Measurements from ENCODE around the gene R3HDM2. TPM values are rescaled to one million over a fixed set of nuclear protein-coding genes. Genes with fewer than 3 reads are reported as not detected.

The R3HDM2 gene
- total and polyA plus RNA-seq, 2 of the 13 experiments (the other 11 are each of a cell fraction or from before 2014, with no cell fraction given): 11.1 to 23.5 TPM

DNA sequence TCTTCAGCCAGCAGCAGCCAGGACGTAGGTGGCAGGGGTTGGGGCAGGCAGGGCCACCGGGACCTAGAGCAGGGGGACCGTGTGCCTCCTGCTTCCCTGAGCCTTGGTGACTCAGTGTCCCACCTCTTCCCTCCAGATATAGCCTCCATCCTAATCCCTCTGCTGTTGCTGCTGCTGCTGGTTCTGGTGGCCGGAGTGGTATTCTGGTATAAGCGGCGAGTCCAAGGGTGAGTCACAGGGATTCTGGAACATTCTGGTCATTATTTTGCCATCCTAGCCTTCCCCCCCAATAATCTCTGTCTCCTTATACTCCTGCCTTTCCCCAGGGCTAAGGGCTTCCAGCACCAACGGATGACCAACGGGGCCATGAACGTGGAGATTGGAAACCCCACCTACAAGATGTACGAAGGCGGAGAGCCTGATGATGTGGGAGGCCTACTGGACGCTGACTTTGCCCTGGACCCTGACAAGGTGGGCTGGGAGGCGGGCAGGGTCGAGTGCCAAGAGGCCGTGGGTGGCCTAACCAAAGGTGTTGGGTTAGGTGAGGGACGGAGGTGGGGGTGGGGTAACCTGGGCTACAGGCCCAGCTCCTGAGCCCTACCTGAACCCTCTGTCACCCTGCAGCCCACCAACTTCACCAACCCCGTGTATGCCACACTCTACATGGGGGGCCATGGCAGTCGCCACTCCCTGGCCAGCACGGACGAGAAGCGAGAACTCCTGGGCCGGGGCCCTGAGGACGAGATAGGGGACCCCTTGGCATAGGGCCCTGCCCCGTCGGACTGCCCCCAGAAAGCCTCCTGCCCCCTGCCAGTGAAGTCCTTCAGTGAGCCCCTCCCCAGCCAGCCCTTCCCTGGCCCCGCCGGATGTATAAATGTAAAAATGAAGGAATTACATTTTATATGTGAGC, 218.8 kb downstream of the R3HDM2 start:
- BruUV-seq (replicated peaks): TSS peak; percentile 46
- no peaks in the 10 kb centered on the region for H3K79me2 ChIP-seq (ENCODE audit: insufficient read depth, low read length)
- ATAC-seq (no peak), DNase-seq (ENCODE audit: low spot score) (no peak), FAIRE-seq (no peak)
- H4K20me1 ChIP-seq (ENCODE audit: insufficient read depth, low read length): peaks cover 9% of the 10 kb centered on the region; the same call in 1 of the 2 replicates
- H3K9me3 ChIP-seq (ENCODE audit: low read length): no peaks in the 10 kb centered on the region
- no peak overlapping the region for H3K9ac ChIP-seq (ENCODE audit: insufficient read depth, low read depth, low read length)
- peaks cover 29% of the 10 kb centered on the region for H3K4me1 ChIP-seq (ENCODE audit: insufficient read depth, low read length)
- in situ Hi-C loops (cut with HindIII; ENCODE audit: extremely low pct_ligation_motif_present, low pct_unique_long_range_greater_than_20kb) (no loop called here), intact Hi-C loops (cut with micrococcal nuclease; ENCODE audit: unreplicated experiment) (no loop called here)
- no peak overlapping the region for H3K4me3 ChIP-seq (replicated peaks in 1 of 3; ENCODE audit: insufficient read depth in 1 of 3, low read depth in 2 of 3, low read length in 3 of 3)
- H3K4me2 ChIP-seq (ENCODE audit: low read depth, low read length): no peak overlapping the region
- H3K27me3 ChIP-seq (ENCODE audit: control insufficient read depth in 1 of 2, insufficient read depth in 2 of 2, low read length in 2 of 2): peaks cover 5 to 21% of the 10 kb centered on the region in 2 experiments
- peaks cover 27 to 50% of the 10 kb centered on the region in 2 experiments; a peak in 4 of 5 replicates for H3K36me3 ChIP-seq (replicated peaks in 1 of 2; ENCODE audit: control insufficient read depth in 1 of 2, insufficient read depth in 2 of 2, low read length in 2 of 2)
- no peak overlapping the region for H3K27ac ChIP-seq (ENCODE audit: extremely low read length, insufficient read depth, low read length)
- H2AFZ ChIP-seq (ENCODE audit: low read length): no peak overlapping the region
- WGBS (ENCODE audit: low lambda C conversion rate): 96% methylated on average over 20 of the region's 27 CpGs
- ChIA-PET CTCF (ENCODE audit: low intra/inter-chr PET ratio, low total read pairs) (interaction anchor here (9.8 kb wide), 1 partner anchor 28 kb away, joined by 308 read pairs; a partner anchor contains a TSS), POLR2A (interaction anchor here (2.6 kb wide), 1 partner anchor 18 kb away, joined by 14 read pairs; the partner anchor contains the start of gene SHMT2)
- TF ChIP-seq ZNF557 (CRISPR knock-in tag; IDR thresholded peaks at IDR 0.05) (no peak), GFI1 (CRISPR knock-in tag; IDR thresholded peaks at IDR 0.05; ENCODE audit: borderline replicate concordance) (no peak), AGO2 (optimal IDR thresholded peaks at IDR 0.05; ENCODE audit: low read depth, low read length) (peak; percentile 20)

DNA sequence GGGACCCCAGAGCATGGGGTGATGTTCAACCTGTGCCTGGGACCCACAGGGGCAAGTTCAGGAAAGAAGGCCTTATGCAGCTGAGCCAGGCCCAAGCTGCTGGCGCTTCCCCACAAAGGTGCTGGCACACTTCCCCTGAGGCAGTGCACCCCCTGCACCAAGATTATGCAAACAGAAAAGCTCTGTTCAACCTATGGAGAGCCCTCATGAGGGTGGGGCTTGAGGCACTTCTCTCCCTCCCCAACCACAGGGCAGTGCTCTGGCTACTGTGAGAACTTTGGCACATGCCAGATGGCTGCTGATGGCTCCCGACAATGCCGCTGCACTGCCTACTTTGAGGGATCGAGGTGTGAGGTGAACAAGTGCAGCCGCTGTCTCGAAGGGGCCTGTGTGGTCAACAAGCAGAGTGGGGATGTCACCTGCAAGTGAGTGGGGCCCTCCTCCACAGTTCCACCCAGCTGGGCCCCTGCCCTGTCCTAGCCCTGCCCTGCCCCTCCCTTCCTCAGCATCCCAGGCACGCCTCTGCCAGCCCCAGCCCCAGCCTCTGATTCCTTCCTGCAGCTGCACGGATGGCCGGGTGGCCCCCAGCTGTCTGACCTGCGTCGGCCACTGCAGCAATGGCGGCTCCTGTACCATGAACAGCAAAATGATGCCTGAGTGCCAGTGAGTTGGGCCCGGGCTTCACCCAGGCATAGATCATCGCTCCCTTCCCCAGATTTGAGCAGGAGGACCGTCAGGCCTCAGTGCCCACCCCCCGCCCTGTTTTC, 219.7 kb downstream of the R3HDM2 start:
- intact Hi-C loops (cut with micrococcal nuclease; ENCODE audit: unreplicated experiment): no loop called here
- Histone ChIP-seq H3K79me2 (ENCODE audit: insufficient read depth, low read length) (no peaks in the 10 kb centered on the region), H3K27me3 (ENCODE audit: control insufficient read depth in 1 of 2, insufficient read depth in 2 of 2, low read length in 2 of 2) (peaks cover 2 to 16% of the 10 kb centered on the region in 2 experiments), H2AFZ (ENCODE audit: low read length) (no peak overlapping the region), H3K27ac (ENCODE audit: extremely low read length, insufficient read depth, low read length) (no peak overlapping the region), H3K9me3 (ENCODE audit: low read length) (no peaks in the 10 kb centered on the region), H3K36me3 (replicated peaks in 1 of 2; ENCODE audit: control insufficient read depth in 1 of 2, insufficient read depth in 2 of 2, low read length in 2 of 2) (peaks cover 29 to 55% of the 10 kb centered on the region in 2 experiments; a peak in 4 of 5 replicates), H3K9ac (ENCODE audit: insufficient read depth, low read depth, low read length) (no peak overlapping the region), H3K4me3 (replicated peaks in 1 of 3; ENCODE audit: insufficient read depth in 1 of 3, low read depth in 2 of 3, low read length in 3 of 3) (no peak overlapping the region), H3K4me2 (ENCODE audit: low read depth, low read length) (no peak overlapping the region), H3K4me1 (ENCODE audit: insufficient read depth, low read length) (peaks cover 24% of the 10 kb centered on the region), H4K20me1 (ENCODE audit: insufficient read depth, low read length) (peaks cover 9% of the 10 kb centered on the region; the same call in 1 of the 2 replicates)
- no TSS peak for BruUV-seq (replicated peaks)
- 94% methylated on average over 7 of the region's 16 CpGs for WGBS (ENCODE audit: low lambda C conversion rate)
- no peak for DNase-seq (ENCODE audit: low spot score)
- FAIRE-seq: no peak
- TF ChIP-seq DR1 (CRISPR knock-in tag; IDR thresholded peaks at IDR 0.05) (no peak), NR2F6 (IDR thresholded peaks at IDR 0.05) (no peak), NR2F6 (CRISPR knock-in tag; IDR thresholded peaks at IDR 0.05) (no peak), POLR2A (IDR thresholded peaks at IDR 0.05; ENCODE audit: insufficient read depth in 1 of 2, low read depth in 2 of 2, low read length in 2 of 2) (peak in 1 of 2 experiments; percentile 30; a peak in 1 of 4 replicates), ZMYM4 (CRISPR knock-in tag; IDR thresholded peaks at IDR 0.05) (no peak), ATAD3A (CRISPR knock-in tag; IDR thresholded peaks at IDR 0.05) (no peak)
- ATAC-seq: no peak
- ChIA-PET POLR2A (no interaction called here), CTCF (ENCODE audit: low intra/inter-chr PET ratio, low total read pairs) (interaction anchor here (9.8 kb wide), 1 partner anchor 29 kb away, joined by 308 read pairs; a partner anchor contains a TSS)
- in situ Hi-C loops (cut with HindIII; ENCODE audit: extremely low pct_ligation_motif_present, low pct_unique_long_range_greater_than_20kb): no loop called here
